GM13977 (cell line): ENCODE data around the gene CCR4.

ENCODE experiments used
- DNase-seq: peaks from one replicate; pipeline ENCODE4 v3.0.0; 2012; ENCODE audit warnings: low spot score
- in situ Hi-C: fragments of 300-500 bp; cut with MboI; formaldehyde crosslinking; loops from one replicate; pipeline ENCODE4 v1.12.0; 2022; ENCODE audit warnings: low sequenced_read_pairs, low pct_unique_long_range_greater_than_20kb, mixed read lengths, inconsistent platforms; ENCODE audit not compliant: unreplicated experiment
- TF ChIP-seq, protein P1 (sequence below): IDR thresholded peaks from 2 replicates; pipeline ENCODE4 v1.5.1; 2012; ENCODE audit warnings: mild to moderate bottlenecking, control low read depth; ENCODE audit not compliant: insufficient read depth; ENCODE audit errors: extremely low read depth, missing control alignments

The CCR4 gene

DNA sequence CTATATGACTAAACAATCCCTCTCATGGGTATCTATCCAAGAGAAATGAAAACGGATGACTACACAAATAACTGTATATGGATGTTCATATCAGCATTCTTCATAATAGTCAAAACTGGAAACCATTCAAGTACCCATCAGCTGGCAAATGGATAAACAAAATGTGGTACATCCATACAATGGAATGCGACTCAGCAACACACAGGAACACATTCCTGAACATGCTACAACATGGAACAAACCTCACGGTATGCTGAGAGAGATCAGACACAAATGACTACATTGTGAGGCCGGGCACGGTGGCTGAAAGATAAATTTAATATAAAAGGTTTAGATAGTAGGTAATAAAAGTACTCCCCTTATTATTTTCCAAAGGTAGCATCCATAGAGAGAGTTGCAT lies 42.6 kb downstream of the CCR4 start:
- in situ Hi-C loops = no loop called here
- TF ChIP-seq, protein P1, sequence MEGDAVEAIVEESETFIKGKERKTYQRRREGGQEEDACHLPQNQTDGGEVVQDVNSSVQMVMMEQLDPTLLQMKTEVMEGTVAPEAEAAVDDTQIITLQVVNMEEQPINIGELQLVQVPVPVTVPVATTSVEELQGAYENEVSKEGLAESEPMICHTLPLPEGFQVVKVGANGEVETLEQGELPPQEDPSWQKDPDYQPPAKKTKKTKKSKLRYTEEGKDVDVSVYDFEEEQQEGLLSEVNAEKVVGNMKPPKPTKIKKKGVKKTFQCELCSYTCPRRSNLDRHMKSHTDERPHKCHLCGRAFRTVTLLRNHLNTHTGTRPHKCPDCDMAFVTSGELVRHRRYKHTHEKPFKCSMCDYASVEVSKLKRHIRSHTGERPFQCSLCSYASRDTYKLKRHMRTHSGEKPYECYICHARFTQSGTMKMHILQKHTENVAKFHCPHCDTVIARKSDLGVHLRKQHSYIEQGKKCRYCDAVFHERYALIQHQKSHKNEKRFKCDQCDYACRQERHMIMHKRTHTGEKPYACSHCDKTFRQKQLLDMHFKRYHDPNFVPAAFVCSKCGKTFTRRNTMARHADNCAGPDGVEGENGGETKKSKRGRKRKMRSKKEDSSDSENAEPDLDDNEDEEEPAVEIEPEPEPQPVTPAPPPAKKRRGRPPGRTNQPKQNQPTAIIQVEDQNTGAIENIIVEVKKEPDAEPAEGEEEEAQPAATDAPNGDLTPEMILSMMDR = no peak
- no peak for DNase-seq

DNA sequence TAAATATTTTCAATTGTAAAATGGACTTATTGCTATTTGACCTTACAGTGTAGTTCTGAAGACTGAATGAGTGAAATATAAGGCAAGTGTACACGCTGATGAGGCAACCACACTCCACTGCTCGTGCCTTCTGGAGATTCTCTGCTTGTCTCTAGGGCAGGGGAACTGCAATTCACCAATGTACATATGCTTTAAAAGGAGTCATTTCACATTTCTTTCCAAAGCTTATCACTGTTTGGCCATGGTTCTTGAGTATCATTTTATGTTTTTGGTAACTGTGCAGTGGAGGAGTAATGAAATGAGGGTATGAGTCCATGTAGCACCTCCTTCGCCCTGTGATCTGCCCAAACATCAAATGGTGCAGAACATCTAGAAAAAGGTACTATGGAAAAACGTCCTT lies 43.7 kb downstream of the CCR4 start:
- DNase-seq = no peak
- in situ Hi-C loops = no loop called here
- TF ChIP-seq, protein P1 = no peak

DNA sequence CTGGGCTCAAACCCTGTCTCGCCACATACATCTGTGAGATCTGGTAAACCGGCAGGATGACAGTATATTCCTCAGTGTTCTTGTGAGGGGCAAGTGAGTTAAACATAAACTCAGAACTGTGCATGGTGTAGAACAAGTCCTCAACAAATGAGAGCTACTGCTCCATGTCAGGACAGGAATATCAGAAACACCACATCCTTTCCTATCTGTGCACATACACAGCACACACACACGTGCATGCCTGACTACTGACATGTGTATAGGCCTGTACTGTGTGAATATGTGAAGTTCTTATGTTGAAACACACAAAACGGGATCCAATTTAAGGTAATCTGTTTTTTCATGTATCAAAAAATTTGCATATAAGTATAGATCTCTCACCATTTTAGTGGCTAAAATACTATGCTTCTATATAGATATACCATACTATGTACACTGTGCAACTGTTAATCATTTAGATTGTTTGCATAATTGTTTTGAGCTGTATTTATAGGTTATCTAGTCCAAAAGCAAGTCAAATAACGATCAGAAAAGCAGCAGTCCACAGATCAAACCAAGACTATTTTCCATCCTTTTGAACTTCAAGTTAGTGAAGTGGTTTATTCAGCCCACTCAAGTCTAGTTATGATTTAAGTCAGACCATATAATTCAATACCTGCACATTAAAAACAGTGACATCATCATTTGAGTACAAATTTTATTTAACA lies 44.8 kb downstream of the CCR4 start:
- TF ChIP-seq, protein P1 = no peak

DNA sequence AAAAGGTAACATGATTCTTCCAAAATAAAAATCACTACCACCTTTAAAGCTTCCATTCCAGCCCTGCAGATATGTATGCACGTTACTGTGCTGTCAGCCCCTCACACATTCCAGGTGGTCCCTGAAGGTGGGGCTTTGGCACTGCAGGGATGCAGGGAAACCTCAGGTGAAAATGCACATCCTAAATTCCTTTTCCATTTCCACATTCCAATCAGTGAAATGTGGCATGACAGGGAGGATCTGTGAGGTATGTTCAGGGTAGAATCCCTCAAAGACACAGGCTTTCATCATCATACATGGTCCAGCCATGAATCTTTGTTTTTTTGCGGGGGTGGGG lies 45.3 kb downstream of the CCR4 start:
- TF ChIP-seq, protein P1 = no peak
- in situ Hi-C loops = no loop called here
- DNase-seq = no peak

More for the DNA sequence above, 44.8 kb downstream of the CCR4 start:
- in situ Hi-C loops = no loop called here
- no peak for DNase-seq

DNA sequence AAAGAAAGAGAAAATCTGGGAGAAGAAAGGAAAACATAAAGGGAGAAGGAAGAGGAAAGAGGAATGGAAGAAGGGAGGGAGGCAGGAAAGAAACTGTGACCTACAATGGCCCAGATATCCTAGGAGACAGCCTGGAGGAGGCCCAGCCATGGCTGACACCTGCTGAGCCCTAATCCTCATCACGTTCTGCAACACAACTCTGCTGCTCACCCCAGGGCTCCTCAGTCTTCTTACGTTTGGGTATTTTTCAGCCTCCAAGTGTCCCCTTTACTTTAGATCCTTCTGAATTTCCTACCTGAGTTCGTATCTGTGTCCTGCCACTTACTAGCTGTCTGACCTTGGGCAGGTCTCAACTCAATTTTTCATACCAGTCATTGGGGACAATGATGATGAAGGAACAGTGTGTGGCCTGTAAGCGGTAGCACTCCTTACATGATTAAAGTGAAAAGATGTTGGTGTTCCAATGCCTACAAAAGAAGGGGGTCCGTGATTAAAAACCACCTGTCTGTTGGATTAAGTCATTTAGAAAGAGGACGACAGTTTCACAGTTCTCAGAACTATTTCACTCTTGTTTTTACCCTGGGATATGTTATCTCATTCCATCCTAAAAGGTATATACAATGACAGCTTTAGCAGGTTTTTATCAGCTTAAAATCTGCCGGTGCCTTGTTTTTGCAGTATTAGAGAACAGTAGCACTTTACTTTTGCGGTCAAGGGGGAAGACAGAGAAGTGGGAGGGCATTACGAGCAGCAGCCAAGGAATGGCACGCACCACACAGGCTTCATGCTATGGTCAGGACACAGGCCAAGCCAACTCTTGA lies 47.4 kb downstream of the CCR4 start:
- no peak for DNase-seq
- in situ Hi-C loops = no loop called here
- TF ChIP-seq, protein P1 = no peak

DNA sequence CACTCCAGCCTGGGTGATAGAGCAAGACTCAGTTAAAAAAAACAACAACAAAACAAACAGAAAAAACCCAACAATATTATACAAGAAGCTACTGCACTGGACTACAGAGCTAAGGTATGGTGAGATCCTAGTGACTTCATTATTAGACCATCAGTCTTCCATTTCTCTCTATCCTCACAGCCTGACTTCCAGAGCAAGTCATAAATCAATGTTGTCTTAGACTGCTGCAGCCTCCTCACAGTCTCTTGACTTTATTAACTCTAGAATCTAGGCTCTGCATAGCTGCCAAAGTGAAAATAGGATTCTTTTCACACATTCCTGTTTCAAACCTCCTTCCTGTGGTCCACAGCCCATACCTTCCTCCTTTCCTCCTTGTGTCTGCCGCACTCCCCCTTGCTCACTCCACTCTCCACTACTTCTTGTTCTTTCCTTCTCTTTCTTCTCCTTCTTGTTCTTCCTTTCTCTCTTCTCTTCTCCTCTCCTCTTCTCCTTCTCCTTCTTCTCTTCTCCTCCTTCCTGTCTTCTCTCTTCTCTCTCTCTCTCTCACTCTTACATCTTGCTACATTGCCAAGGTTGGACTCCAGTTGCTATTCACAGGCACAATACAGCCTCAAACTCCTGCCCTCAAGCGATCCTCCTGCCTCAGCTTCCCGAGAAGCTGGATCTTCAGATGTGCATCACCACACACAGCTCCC lies 49.4 kb downstream of the CCR4 start:
- in situ Hi-C loops = no loop called here
- TF ChIP-seq, protein P1 = no peak
- DNase-seq = no peak
